ENCODE data around the gene TPT1. TPM values are rescaled to one million over a fixed set of nuclear protein-coding genes. Genes with fewer than 3 reads are reported as not detected.

The TPT1 gene
- total RNA-seq, 1 donor from 2014 or later, result 2,987 TPM

DNA sequence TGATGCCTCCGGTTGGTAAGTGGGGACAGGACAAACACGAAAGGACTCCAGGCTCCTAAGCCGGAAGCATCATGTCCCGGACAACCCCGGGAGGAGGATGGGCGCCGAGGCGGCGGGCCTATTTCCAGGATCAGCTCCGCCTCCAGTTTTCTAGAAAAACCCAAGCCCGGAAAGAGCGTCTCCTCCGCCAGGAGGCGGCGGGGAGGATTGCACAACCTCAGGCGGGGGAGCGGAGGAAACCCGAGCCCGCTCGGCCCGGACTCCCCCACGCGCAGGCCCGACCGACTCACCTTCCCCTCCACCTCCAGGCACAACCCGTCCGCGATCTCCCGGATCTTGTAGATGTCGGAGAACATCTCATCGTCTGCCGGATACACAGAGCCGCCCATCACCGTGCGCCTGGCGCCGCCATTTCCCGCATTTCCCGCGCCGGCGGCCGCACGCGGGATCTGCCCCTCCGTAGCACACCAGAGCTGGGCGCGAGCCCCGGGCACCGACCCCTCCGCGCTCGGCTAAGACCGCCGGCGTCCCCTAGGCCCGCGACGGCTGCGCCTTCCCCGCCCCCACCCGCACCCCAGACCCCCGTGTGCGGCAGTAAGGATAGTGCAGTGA, 455 bp downstream of the TPT1 start:
- Mint-ChIP-seq H3K9me3 (ENCODE audit: low read depth) (no peaks in the 10 kb centered on the region), H3K4me1 (ENCODE audit: low read depth) (peaks cover 68% of the 10 kb centered on the region), H3K36me3 (ENCODE audit: low read depth) (peaks cover 41% of the 10 kb centered on the region)

DNA sequence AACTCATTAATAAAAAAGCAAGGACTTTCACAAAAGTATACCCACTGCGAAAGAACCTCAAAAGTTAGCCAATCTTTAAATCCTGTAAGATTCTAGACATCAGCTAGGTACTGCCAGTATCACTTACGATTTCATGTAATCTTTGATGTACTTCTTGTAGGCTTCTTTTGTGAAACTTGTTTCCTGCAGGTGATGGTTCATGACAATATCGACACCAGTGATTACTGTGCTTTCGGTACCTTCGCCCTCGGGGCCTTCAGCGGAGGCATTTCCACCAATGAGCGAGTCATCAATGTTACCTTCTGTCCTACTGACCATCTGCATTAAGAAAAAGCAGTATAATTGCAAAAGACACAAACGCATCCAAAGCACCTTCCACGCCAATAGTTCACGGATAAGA, 1.1 kb downstream of the TPT1 start:
- H3K27ac Mint-ChIP-seq (ENCODE audit: unreplicated experiment), result peak overlapping the region; percentile 99
- peaks cover 44% of the 10 kb centered on the region for H3K36me3 Mint-ChIP-seq (ENCODE audit: low read depth)
- peaks cover 75% of the 10 kb centered on the region for H3K4me1 Mint-ChIP-seq (ENCODE audit: low read depth)
- DNase-seq (ENCODE audit: low spot score), result no peak
- H3K27me3 Mint-ChIP-seq (ENCODE audit: low read depth), result no peaks in the 10 kb centered on the region
- TF ChIP-seq, protein P1, sequence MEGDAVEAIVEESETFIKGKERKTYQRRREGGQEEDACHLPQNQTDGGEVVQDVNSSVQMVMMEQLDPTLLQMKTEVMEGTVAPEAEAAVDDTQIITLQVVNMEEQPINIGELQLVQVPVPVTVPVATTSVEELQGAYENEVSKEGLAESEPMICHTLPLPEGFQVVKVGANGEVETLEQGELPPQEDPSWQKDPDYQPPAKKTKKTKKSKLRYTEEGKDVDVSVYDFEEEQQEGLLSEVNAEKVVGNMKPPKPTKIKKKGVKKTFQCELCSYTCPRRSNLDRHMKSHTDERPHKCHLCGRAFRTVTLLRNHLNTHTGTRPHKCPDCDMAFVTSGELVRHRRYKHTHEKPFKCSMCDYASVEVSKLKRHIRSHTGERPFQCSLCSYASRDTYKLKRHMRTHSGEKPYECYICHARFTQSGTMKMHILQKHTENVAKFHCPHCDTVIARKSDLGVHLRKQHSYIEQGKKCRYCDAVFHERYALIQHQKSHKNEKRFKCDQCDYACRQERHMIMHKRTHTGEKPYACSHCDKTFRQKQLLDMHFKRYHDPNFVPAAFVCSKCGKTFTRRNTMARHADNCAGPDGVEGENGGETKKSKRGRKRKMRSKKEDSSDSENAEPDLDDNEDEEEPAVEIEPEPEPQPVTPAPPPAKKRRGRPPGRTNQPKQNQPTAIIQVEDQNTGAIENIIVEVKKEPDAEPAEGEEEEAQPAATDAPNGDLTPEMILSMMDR (IDR thresholded peaks at IDR 0.05), result no peak
- H3K4me3 Mint-ChIP-seq (ENCODE audit: unreplicated experiment), result peak overlapping the region; percentile 94
- H3K9me3 Mint-ChIP-seq (ENCODE audit: low read depth), result no peaks in the 10 kb centered on the region

More for the DNA sequence above, 455 bp downstream of the TPT1 start:
- TF ChIP-seq, protein P1 (IDR thresholded peaks at IDR 0.05), result peak; percentile 76
- Mint-ChIP-seq H3K27me3 (ENCODE audit: low read depth) (no peaks in the 10 kb centered on the region), H3K4me3 (ENCODE audit: unreplicated experiment) (peak overlapping the region; percentile 94), H3K27ac (ENCODE audit: unreplicated experiment) (peak overlapping the region; percentile 99)
- peak; percentile 95 for DNase-seq (ENCODE audit: low spot score)

DNA sequence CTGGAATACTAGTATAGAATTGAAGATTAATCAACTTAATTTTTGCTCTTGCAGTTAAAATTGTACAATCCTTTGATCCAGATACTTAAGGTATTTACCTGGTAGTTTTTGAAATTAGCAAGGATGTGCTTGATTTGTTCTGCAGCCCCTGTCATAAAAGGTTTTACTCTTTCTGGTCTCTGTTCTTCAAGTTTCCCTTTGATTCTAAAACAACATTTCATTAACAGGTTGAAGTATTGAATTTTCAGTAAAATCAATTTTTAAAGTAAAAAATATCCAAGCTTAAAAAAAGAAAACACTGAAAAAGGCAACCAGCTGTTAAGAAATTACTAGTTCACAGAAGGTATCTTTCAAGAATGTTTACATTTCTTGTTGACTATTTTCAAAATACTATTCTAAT, 1.6 kb downstream of the TPT1 start:
- Mint-ChIP-seq H3K4me3 (ENCODE audit: unreplicated experiment) (peak overlapping the region; percentile 94), H3K9me3 (ENCODE audit: low read depth) (no peaks in the 10 kb centered on the region), H3K36me3 (ENCODE audit: low read depth) (peaks cover 42% of the 10 kb centered on the region), H3K4me1 (ENCODE audit: low read depth) (peaks cover 77% of the 10 kb centered on the region), H3K27ac (ENCODE audit: unreplicated experiment) (no peak overlapping the region), H3K27me3 (ENCODE audit: low read depth) (no peaks in the 10 kb centered on the region)
- no peak for DNase-seq (ENCODE audit: low spot score)
- TF ChIP-seq, protein P1 (IDR thresholded peaks at IDR 0.05), result no peak

DNA sequence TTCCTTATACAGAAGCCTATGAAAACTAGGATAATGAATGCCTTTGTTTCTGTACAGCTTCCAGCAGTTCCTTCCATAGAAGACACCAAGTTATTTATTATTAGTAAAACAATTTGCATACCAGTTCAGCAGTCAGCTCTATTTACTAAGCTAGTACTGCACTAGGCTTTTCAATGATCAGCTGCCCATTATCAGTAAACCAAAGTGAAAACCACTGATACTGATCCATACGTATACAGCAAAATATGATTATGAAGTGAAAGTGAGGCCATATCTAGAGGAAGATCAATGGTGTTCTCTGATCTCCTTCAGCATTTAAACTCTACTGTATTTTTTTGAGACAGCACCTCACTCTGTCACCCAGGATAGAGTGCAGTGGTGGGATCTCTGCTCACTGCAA, 3.2 kb downstream of the TPT1 start:
- H3K4me3 Mint-ChIP-seq (ENCODE audit: unreplicated experiment), result no peak overlapping the region
- no peak for DNase-seq (ENCODE audit: low spot score)
- peaks cover 88% of the 10 kb centered on the region for H3K4me1 Mint-ChIP-seq (ENCODE audit: low read depth)
- no peak overlapping the region for H3K27ac Mint-ChIP-seq (ENCODE audit: unreplicated experiment)
- peaks cover 43% of the 10 kb centered on the region for H3K36me3 Mint-ChIP-seq (ENCODE audit: low read depth)
- no peaks in the 10 kb centered on the region for H3K27me3 Mint-ChIP-seq (ENCODE audit: low read depth)
- H3K9me3 Mint-ChIP-seq (ENCODE audit: low read depth), result no peaks in the 10 kb centered on the region
- TF ChIP-seq, protein P1 (IDR thresholded peaks at IDR 0.05), result no peak

DNA sequence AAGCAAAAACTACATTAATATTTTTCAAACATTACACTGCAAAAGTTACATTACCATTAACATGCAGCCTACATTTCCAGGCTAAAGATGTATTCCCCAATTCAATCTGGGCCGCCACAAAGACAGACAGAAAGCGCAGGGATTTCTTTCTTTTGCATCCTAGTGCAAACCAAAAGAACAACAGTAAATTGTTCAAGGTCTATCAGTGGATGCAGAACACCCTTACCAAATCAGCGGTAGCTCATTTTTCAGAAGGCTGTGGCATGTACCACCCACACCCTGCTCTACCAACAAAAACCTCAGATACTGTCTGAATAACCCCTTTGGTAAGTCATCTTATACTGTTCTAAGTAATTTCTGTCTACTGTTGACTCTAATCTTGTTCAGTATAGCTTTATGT, 3.6 kb downstream of the TPT1 start:
- Mint-ChIP-seq H3K36me3 (ENCODE audit: low read depth) (peaks cover 43% of the 10 kb centered on the region), H3K4me3 (ENCODE audit: unreplicated experiment) (no peak overlapping the region)

More for the DNA sequence above, 3.6 kb downstream of the TPT1 start:
- Mint-ChIP-seq H3K27me3 (ENCODE audit: low read depth) (no peaks in the 10 kb centered on the region), H3K9me3 (ENCODE audit: low read depth) (no peaks in the 10 kb centered on the region), H3K4me1 (ENCODE audit: low read depth) (peaks cover 88% of the 10 kb centered on the region), H3K27ac (ENCODE audit: unreplicated experiment) (no peak overlapping the region)
- no peak for DNase-seq (ENCODE audit: low spot score)
- TF ChIP-seq, protein P1 (IDR thresholded peaks at IDR 0.05), result no peak

All from chondrocyte (in vitro differentiated cells).